ENCODE results near the gene HMGB4. TPM values are rescaled to one million over a fixed set of nuclear protein-coding genes. Genes with fewer than 3 reads are reported as not detected.

Gene HMGB4, protein sequence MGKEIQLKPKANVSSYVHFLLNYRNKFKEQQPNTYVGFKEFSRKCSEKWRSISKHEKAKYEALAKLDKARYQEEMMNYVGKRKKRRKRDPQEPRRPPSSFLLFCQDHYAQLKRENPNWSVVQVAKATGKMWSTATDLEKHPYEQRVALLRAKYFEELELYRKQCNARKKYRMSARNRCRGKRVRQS
- not detected in 2 replicates for total RNA-seq (2022)
- not detected for Bru-seq, nascent RNA
- BruChase-seq, experiment 1, labeled RNA remaining after a 6-hour chase = not detected
- BruChase-seq, experiment 2, labeled RNA remaining after a 2-hour chase = not detected
- long read RNA-seq = 0 reads

DNA sequence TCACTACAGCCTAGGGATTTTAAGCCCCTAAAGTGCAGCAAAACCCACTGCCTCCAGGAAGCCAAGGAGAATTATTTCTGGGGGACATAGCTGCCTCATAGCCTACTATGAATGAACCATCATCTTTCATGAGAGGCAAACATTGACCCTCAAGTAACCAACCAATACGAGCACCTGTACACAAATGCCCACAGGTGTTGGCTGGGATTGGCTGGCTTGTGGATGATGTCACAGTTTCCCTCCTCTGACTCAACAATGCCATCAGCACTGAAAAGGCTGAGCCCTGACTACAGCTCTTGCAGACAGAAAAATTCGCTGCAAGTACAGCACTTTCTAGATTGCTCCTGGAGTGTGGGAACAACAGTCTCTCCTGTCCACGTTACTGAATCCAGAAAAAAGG, at the start of gene HMGB4:
Gene HMGB4 (plus strand): TSS at position 301 of the 400 bp plus-strand sequence. CDS start 113 bp downstream, outside the sequence.
- no peaks in the 10 kb centered on the region for H3K36me3 Mint-ChIP-seq (ENCODE audit: insufficient read depth, unreplicated experiment)
- no peaks in the 10 kb centered on the region for H3K4me1 Mint-ChIP-seq (ENCODE audit: low read depth, unreplicated experiment)
- CTCF ChIA-PET = no interaction called here
- no peak for DNase-seq
- no TSS peak for BruUV-seq (replicated peaks)
- H3K27me3 Mint-ChIP-seq (ENCODE audit: unreplicated experiment) = peaks cover 18% of the 10 kb centered on the region
- H3K27ac Mint-ChIP-seq (ENCODE audit: unreplicated experiment) = no peak within 1 kb of the TSS
- TF ChIP-seq, protein P1, sequence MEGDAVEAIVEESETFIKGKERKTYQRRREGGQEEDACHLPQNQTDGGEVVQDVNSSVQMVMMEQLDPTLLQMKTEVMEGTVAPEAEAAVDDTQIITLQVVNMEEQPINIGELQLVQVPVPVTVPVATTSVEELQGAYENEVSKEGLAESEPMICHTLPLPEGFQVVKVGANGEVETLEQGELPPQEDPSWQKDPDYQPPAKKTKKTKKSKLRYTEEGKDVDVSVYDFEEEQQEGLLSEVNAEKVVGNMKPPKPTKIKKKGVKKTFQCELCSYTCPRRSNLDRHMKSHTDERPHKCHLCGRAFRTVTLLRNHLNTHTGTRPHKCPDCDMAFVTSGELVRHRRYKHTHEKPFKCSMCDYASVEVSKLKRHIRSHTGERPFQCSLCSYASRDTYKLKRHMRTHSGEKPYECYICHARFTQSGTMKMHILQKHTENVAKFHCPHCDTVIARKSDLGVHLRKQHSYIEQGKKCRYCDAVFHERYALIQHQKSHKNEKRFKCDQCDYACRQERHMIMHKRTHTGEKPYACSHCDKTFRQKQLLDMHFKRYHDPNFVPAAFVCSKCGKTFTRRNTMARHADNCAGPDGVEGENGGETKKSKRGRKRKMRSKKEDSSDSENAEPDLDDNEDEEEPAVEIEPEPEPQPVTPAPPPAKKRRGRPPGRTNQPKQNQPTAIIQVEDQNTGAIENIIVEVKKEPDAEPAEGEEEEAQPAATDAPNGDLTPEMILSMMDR (IDR thresholded peaks at IDR 0.05; ENCODE audit: unreplicated experiment) = no peak
- H3K9me3 Mint-ChIP-seq (ENCODE audit: low read depth, unreplicated experiment) = no peaks in the 10 kb centered on the region
- no peak within 1 kb of the TSS for H3K4me3 Mint-ChIP-seq (ENCODE audit: low read depth, unreplicated experiment)
- intact Hi-C loops (cut with micrococcal nuclease; ENCODE audit: unreplicated experiment) = no loop called here

DNA sequence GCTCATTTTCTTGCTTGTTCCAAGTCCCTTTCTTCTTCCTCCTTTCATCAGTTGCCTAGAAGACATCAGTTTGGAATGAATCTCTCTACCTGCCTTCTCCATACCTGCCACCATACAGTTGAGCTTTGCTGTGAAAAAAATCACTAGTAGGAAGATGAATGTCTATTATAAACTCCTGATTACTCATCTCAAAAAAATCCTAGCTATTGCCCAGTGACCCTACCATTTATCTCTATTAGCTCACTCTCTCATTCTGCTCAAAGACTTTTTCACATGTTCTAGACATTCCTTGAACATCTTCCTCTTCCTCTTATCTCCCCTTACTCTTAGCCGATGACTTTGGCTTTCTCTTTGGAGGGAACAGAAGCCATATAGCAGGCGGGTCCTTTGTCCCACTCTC, 49.7 kb upstream of the HMGB4 start:
- H3K27ac Mint-ChIP-seq (ENCODE audit: unreplicated experiment) = no peak overlapping the region
- CTCF ChIA-PET = no interaction called here
- H3K27me3 Mint-ChIP-seq (ENCODE audit: unreplicated experiment) = peaks cover 26% of the 10 kb centered on the region
- intact Hi-C loops (cut with micrococcal nuclease; ENCODE audit: unreplicated experiment) = no loop called here
- TF ChIP-seq, protein P1 (IDR thresholded peaks at IDR 0.05; ENCODE audit: unreplicated experiment) = no peak
- BruUV-seq (replicated peaks) = no TSS peak
- DNase-seq = no peak
- no peak overlapping the region for H3K4me3 Mint-ChIP-seq (ENCODE audit: low read depth, unreplicated experiment)
- H3K36me3 Mint-ChIP-seq (ENCODE audit: insufficient read depth, unreplicated experiment) = no peaks in the 10 kb centered on the region
- H3K4me1 Mint-ChIP-seq (ENCODE audit: low read depth, unreplicated experiment) = no peaks in the 10 kb centered on the region
- H3K9me3 Mint-ChIP-seq (ENCODE audit: low read depth, unreplicated experiment) = peaks cover 10% of the 10 kb centered on the region

DNA sequence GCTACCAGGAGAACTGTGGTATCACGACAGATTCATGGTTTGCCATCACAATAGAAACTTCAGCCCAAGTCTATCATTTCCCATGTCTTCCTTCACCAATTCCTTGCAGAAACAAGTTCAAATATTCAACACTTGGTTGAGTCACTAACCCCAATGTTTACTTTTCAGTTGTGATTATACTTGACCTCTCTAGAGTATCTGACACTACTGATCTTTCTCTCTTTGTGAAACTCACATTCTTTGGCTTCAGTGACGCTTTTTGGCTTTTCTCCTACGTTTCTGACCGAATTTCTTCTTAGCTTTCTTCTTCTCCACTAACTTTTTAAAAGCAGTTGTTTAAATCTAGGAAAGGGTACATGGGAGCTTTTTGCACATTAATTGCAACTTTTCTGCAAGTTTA, 48.8 kb upstream of the HMGB4 start:
- Mint-ChIP-seq H3K9me3 (ENCODE audit: low read depth, unreplicated experiment) (peaks cover 10% of the 10 kb centered on the region), H3K36me3 (ENCODE audit: insufficient read depth, unreplicated experiment) (no peaks in the 10 kb centered on the region), H3K27me3 (ENCODE audit: unreplicated experiment) (peaks cover 26% of the 10 kb centered on the region), H3K4me3 (ENCODE audit: low read depth, unreplicated experiment) (no peak overlapping the region), H3K4me1 (ENCODE audit: low read depth, unreplicated experiment) (no peaks in the 10 kb centered on the region), H3K27ac (ENCODE audit: unreplicated experiment) (no peak overlapping the region)
- no peak for DNase-seq
- CTCF ChIA-PET = no interaction called here
- TF ChIP-seq, protein P1 (IDR thresholded peaks at IDR 0.05; ENCODE audit: unreplicated experiment) = no peak
- intact Hi-C loops (cut with micrococcal nuclease; ENCODE audit: unreplicated experiment) = no loop called here
- no TSS peak for BruUV-seq (replicated peaks)

DNA sequence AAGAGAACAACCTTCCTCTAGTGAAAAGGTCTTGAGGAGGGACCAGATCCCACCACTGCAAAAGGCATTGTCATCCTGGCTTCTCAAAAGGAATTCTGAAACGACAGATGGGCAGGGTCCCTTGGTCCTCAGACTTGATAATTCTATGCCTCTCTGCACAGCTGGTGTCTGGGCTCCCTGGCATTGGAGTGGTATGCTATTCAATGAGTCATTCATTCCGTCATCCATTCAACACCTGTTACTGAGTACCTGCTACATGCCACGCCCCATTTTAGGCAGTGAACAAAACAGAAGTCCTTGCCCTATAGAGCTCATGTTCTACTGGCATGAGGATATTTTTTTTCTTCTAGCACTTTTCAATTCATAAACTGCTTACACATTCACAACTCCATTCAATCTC, 45.8 kb upstream of the HMGB4 start:
- intact Hi-C loops (cut with micrococcal nuclease; ENCODE audit: unreplicated experiment) = no loop called here
- Mint-ChIP-seq H3K36me3 (ENCODE audit: insufficient read depth, unreplicated experiment) (no peaks in the 10 kb centered on the region), H3K27me3 (ENCODE audit: unreplicated experiment) (peaks cover 33% of the 10 kb centered on the region), H3K27ac (ENCODE audit: unreplicated experiment) (no peak overlapping the region), H3K4me3 (ENCODE audit: low read depth, unreplicated experiment) (no peak overlapping the region), H3K4me1 (ENCODE audit: low read depth, unreplicated experiment) (no peaks in the 10 kb centered on the region), H3K9me3 (ENCODE audit: low read depth, unreplicated experiment) (peaks cover 13% of the 10 kb centered on the region)
- DNase-seq = no peak
- TF ChIP-seq, protein P1 (IDR thresholded peaks at IDR 0.05; ENCODE audit: unreplicated experiment) = no peak
- CTCF ChIA-PET = no interaction called here
- no TSS peak for BruUV-seq (replicated peaks)
